Inflammatory macrophage treated with lipopolysaccharide for 1 hour (primary cell): ENCODE measurements around the gene GABRE.

ENCODE experiments used
- DNase-seq, 2 donors: peaks; one replicate each; pipeline ENCODE4 v3.0.0-alpha.2; 2020 to 2022

GABRE gene, protein sequence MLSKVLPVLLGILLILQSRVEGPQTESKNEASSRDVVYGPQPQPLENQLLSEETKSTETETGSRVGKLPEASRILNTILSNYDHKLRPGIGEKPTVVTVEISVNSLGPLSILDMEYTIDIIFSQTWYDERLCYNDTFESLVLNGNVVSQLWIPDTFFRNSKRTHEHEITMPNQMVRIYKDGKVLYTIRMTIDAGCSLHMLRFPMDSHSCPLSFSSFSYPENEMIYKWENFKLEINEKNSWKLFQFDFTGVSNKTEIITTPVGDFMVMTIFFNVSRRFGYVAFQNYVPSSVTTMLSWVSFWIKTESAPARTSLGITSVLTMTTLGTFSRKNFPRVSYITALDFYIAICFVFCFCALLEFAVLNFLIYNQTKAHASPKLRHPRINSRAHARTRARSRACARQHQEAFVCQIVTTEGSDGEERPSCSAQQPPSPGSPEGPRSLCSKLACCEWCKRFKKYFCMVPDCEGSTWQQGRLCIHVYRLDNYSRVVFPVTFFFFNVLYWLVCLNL

DNA sequence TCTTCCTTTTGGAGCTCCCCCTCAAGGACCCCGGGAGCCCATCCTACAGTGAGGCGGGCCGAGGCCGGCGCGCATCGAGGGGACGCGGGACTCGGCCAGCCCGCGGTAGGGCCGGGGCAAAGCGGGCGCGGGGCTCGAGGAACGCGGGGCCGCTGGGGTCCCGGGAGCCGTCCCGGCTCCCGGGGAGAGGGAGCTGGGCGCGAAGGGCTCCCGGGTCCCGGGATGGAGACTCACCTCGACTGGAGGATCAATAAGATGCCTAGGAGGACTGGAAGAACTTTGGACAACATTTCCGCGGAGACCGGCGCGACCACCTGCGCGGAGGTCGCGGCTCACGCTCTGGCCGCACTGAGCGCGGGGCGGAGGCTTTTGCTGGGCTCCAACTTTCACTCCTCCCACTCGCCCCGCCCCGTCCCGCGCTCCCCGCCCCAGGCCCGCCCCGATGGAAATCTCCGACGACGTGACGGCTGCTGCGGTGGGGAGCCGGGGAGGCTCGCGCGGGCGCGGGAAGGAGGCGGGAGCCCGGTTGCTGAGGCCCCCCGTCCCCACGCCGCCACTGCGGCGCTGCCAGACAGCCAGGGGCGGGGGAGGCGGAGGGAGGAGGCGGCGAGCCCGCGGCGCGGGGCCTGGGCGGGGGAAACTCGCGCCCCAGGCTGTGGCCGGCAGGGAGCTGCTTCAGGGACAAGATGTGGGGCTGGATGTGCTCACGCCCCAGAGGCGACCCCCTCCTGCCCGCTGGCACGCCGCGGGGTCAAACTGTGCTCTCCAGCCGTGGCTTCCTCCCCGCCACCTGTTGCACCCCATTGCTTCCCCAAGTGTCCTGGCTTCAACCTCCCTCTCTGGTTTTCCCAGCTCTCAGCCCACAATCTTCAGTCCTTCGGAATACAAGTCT, at the start of gene GABRE:
TSS of gene GABRE (minus strand) at position 341 of the 892 bp plus-strand sequence. CDS start at position 290, 51 bp downstream.
- no peak for DNase-seq

DNA sequence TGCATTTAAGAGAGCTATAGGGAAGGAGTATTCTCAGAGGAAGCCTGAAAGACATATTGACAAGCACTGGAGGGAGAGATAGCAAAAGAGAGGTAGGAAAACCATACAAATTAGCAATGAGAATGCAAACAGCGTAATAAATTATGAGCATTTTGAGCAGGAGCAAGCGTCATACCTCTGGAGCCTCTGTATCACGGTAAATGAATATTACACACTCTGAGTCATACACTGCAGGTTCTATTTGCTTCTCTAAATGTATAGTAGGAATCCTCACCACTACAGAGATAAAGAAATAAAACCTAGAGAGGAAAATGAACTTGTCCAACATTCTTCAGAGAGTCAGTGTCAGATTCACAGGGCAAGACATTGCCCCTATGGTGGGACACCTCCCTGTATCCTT, 46.4 kb upstream of the GABRE start:
- no peak for DNase-seq

DNA sequence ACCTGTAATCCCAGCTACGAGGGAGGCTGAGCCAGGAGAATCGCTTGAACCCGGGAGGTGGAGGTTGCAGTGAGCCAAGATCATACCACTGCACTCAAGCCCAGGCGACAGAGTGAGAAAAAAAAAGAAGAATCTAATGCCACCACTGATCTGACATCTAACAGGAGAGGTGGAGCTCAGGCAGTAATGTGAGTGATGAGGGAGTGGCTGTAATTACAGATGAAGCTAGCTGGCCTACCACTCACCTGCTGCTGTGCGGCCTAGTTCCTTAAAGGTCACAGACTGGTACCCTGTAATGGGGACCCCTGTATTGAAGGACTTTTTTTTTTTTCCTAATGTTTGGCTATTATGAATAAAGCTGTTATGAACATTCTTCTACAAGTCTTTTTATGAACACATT, 25.3 kb upstream of the GABRE start:
- no peak for DNase-seq

DNA sequence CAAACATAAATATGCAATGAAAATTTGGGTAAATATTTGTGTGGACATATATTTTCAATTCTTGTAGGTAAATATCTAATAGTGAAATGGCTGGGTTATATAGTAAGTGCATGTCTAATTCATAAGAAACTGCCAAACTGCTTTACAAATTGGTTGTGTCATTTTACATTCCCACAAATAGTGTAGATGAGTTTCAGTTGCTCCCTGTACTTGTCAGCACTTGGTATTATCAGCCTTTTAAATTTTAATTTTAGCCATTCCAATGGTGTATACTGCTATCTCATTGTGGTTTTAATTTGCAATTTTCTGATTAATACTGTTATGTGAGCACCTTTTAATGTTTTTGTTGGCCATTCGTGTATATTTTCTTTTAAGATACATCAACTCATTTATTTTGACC, 23.1 kb upstream of the GABRE start:
- no peak for DNase-seq

DNA sequence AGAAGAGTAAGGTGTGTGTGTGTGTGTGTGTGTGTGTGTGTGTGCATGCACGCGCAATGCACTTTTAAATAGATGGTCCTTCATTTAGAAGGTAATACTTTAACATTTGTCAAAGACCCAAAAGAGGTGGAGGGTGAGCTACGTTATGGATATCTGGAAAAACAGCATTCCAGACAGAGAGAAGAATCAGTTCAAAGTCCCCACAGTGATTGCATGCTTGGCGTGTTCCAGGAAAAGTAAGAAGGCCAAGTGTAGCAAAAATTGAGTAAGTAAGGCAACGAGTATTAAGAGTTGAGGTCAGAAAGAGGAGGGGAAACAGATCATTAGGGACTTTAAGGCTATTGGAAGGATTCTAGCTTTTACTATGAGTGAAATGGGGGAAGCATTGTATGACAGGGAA, 21.9 kb upstream of the GABRE start:
- DNase-seq, result no peak

DNA sequence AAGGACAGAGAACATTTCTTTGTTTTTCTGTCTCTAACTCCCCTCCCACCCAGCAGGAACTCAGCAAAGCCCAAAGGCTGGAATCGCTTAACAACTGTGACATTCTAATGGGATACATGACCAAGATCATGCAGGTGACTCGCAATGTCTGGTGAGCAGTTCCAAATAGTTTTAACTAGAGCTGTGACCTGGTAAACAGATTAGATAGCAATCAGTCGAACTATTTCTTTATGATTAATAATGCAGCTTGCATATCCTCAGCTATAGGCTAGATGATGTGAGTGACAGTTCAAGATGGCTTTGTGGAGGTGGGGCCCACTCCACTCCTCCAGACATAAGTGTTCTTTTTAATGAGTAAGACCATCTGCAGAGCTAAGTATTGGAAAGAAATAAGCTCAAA, 20.0 kb upstream of the GABRE start:
- DNase-seq, result no peak

DNA sequence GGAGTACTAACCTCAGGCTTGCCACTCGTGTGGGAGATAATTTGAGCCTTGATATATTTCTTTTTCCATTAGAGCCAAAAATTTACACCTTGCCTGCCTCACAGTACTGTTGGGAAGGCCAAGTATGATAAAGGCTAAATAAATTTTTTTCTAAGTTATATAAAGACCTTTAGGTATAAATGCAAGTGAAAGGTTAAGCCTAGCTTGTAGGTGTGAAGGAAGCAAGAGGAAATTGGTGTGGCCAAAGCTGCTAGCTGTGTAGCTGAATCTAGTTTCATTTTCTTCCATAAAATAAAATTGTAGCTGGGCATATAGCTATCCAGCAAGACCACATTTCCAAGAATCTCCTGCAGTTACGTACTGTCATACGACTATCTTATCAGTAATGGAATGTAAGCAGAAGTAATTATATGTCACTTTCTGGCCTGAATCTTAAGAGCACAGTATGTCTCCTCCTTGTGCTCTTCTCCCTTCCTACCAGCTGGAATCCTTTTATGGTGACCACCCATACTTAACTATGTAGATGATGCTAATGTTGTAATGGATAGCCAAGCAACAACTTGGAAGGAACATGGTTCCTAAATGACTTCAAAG, 14.3 kb upstream of the GABRE start:
- no peak for DNase-seq

DNA sequence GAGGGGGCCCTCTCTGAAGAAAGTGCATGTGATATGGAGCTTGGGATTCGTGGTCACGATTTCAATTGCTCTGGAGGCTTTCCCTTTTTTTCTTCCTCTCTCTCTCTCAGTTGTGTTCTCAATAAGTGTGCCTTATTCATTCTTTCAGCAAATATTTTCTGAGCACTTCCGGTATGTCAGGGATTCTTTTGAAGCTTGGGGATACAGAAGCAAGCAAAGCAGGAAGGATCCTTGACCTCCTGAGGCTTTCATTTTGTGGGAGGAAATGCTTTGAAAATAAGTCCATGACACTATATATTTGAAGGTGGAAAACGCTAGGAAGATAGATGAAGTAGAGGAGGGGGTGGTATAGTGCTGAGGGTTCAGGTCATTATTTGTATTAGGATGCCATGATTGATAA, 12.6 kb upstream of the GABRE start:
- DNase-seq, result no peak

DNA sequence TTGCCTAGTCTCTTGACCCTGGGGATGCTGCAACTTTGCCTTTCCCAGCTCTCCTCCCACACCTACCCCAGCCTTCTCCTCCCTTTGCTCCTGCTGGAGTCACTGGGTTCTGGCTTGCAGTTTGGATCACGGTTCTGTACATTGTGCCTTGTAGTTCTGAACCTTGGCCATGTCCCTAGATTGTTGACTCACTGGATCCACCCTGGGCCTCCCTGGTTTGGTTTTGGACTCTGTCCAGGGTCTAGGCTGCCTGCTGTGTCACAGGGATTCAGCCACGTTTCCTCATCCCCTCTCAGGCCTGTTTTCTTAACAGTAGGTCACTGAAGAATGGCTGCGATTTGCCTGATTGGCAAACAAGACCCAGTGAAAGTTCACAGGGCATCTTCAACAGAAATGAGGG, 11.5 kb upstream of the GABRE start:
- DNase-seq, result no peak

DNA sequence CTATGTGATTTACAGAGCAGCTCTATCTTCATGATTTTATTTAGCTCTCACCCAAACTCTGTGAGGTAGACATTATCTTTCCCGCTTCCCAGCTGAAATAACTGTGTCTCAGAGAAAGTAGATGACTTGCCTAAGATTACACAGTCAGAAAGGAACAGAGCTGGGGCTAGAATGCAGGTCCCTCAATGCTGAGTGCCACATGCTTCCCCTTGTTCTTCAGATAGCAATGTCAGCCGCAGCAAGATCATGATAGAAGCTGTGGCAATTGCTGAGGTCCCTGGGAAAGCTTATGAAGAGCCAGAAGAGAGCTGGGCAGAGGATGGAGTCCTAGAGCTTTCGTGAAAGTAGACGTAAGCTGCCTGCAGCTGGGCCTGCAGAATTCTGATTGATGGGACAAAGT, 11.1 kb upstream of the GABRE start:
- no peak for DNase-seq

DNA sequence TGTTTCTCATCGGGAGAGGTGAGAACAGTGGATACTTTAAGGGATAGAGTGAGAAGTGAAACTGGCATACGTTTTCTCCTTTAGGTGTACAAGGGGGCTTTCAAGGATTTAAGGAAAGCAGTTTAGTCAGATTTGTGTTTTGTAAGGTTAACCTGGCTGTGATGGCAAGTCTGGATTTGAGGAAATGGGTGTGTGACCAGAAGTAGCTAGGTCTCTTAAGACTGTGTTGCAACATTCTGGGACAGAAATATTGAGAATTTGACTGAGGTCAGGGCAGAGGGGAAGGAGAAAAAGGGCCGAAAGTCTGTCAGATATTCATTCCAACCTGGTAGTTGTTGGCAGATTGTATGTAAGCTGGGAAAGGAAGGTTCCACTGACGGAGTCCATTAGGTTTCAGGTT, 10.4 kb upstream of the GABRE start:
- DNase-seq, result no peak

DNA sequence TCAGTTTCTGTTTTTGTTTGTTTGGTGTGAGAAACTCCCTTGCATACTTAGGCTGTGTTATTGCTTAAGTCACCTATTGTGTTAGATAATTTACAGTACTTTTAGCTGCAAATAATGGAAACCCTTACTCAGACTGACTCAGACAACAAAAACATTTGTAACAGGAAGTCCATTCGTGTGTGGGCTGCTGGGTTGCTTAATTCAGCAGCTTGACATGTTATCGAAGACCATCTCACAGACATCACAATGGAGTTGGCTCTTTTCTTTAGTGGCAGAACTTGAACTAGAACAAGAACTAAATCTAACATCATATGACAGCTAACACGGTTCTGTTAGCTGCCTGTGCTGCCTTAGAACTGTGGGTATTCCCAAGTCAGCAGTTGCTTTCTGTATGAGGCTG, 9.9 kb upstream of the GABRE start:
- peak; percentile 17 to 29 for DNase-seq

DNA sequence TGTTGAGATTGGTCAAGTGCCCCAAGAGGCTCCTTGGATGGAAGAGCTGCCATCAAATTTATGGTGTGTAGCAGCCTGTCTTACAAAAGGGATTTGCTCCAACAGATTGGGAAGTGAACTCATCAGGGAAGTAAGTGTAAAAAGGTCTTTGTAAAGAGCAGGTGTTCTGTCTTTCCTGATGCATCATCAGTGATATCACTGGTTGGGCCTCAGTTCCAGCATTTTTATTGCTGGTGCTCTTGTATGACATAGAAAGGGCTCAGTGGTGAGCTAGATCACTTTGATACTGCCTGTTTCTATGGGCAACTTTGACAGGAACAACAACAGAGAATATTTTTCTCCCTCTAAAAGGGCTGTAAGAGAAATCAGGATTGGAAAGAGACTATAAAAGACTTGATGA, 8.7 kb upstream of the GABRE start:
- DNase-seq, result no peak

DNA sequence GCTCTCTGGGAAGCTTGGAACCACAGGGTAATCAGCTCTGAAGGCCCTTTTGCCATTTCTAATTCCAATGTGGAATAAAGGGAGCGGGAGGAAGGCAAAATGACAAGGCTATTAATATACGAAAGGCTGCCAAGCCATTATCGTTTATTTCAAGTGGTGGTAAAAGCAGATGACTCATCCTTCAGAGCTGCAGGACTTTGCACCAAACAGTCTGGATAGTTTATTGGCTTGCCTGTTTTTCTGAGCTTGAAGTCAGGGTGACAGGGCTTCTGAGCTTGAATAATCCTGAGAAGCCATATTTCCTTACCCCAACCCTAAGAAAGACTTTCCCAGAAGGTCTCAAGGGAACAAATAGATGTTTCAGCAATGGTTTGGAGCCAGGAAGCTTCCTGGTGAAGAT, 7.7 kb upstream of the GABRE start:
- no peak for DNase-seq

DNA sequence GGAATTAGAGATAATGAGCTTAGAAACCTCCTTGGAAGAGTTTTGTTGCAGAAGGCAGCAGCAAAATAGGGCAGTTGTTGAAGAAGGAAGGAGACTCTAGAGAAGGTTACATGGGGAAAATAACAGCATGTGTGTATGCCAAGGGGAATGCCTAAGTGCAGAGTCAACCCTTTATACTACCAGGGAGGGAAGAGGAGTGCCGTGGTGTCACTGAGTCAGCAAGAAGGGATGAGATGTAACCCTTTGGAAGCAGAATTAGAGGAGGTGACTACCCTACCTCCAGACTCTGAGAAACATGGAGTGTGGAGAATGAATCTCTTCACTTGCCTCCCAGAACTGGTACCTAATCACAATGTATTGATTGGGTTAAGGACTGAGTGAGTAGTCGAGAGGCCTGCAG, 6.7 kb upstream of the GABRE start:
- DNase-seq, result no peak

DNA sequence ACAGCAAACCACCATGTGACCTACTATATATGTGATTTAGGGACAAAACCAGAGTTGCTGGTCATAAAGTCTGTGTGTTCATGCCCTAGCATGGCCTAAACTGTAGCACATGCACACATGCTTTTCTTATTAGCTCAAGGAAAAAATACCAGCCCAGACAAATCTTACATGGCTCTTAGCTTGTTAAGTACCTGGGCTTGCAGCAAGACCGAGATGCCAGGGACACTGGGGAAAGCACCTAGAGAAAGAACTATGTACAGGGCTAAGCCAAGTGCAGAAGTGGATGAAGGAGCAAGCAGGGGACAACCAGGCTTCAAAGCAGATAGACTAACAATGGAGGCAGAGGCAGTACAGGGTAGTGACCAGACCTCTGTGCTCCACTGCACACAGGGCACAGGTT, 3.4 kb upstream of the GABRE start:
- DNase-seq, result no peak

DNA sequence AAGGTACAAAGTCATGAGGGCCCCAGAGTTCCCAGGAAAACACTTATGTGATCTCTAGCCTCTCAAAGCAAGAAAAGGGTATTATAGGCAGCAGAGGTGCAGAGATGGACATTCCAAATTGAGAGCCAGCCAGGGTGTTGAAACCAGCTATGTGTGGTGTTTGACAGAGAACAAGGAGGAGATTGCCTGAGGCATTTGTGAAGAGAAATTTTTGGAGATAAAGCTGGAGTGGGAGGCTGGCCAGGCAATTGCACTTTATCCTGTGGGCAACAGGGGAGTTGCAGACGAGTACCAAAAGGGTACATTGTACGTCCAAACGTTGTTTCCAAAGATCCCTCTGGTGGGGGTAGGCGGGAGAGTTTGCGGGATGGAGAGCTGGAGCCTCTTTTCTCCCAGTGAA, 2.5 kb upstream of the GABRE start:
- DNase-seq, result no peak

DNA sequence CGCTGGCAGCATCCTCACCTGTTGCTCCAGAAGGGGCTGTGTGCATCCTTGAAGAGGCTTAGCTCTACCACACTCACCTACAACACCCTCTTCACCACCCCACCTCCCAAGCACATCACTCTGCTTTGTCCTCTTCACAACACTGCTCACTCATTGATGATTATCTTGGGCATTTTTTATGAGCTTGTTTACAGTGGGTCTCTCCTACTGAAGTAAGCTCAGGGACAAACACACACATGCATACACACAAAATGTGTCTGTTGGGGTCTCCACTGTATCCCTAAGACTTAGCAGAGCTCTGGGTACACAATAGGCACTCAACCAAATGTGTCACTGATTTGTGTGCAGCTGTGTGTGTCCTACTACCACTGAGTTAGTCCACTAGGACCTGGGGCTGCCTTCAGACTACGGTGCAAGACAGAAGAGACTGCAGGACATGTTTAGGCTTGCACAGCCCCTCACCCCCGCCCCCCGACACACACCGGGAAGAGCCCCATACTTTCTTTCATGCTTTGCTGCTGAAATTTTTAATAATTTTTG, 1.3 kb upstream of the GABRE start:
- DNase-seq, result no peak

DNA sequence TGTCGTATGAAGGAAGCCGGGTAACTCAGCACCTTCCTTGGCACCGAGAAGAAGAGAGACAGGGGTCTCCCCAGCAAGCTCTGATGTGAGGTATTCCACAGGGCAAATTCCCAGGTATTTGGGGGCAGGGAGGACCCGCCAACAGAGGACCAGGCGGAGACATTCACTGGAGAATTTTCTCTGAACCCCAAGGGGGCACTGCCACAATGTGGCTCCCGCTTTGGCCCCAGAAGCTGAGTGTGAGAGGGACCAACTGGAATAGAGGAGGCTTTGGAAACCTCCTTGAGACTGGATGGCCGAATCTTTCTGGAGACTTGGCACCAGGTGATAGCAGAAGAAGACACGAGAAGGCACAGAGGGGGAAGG, 735 bp upstream of the GABRE start:
- no peak for DNase-seq

DNA sequence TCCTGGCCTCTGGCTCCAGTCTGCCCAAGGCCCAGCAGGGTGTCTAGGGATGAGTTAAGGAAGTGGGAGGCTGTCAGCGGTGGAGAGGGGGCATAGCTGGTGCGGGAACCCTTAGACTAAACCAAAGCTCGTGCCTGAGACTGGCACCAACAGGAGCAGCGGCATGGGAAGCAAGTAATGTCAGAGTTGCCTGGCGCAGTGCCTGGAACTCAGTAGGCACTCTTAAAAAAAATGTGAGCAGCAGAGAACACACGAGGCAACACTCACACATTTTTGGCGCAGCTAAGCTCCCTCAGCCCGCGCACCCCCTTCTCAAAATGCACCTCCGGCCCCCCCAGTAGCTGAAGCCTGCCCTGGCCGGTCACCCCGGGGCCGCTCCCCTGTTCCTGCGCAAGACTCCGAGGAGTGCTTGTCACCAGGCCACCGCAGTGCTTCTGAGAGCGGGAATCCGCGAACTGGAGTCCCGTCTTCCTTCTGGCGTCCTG, 583 bp downstream of the GABRE start:
- no peak for DNase-seq

DNA sequence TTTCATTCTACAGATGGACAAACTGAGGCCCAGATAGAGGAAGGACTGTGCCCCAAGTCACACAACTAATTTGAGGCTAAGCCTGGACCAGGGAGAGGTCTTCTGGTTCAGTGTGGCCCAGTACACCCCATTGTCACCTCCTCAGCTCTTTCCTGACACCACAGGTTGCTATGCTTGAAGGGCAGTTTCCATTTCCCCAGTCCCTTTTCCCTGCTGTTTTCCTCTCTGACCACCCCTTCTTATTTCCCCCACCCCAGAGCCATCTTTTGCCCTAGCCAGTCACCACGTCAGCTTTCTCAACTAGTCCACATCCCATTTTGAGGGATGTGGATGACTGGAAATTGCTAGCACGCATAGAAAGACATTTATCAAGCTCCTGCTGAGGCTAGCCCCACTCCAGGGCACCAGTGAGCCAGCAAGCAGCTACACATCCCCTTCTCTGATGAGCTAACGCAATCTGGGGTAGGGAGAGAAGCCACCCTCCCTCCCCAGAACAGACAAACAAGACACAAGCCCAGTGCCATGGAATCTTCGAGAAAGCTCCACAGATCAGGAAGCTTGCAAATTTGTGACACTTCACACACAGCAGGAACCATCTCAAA, 1.3 kb downstream of the GABRE start:
- DNase-seq, result no peak

DNA sequence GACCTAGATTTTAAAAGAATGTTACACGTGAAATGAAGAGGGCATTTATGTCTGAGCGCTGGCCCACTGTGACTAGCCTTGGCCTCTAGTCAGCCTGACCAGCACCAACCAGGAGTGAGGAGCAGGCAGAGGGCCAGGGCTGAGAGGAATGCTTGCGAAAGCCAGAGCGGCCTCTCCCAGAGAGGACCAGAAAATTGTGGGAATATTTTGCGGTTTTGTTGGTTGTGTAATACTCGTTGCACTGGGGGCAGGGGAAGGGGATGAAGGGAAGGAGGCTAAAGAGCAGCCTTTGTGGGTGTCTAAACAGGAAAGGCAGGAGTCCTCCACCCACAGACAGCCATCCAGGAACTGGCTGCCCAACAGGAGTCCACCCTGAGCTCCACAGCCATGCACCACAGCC, 3.8 kb downstream of the GABRE start:
- DNase-seq, result no peak

DNA sequence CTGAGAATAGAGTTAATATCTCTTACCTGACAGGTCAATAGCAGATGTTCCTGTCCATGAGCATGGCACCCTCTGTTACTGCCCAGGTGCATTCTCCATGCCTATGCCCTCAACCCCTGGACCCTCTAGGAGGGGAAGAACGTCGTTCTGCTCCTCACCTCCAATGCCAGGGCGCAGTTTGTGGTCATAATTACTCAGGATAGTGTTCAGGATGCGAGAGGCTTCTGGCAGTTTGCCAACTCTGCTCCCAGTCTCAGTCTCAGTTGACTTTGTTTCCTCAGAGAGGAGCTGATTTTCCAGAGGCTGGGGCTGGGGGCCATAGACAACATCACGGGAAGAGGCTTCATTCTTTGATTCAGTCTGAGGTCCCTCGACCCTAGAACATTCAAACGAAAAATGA, 4.4 kb downstream of the GABRE start:
- no peak for DNase-seq
